Upper lobe of left lung (tissue), 6 donors: Measurements from ENCODE around the gene MED29. TPM values are rescaled to one million over a fixed set of nuclear protein-coding genes. Genes with fewer than 3 reads are reported as not detected.

Experiments used
- ATAC-seq, 2 donors: fragments of 200-7000 bp; cut with Tn5 transposase; one replicate each; pipeline ENCODE4 v1.9.1; 2022; ENCODE audit warnings: mild to moderate bottlenecking in 2 of 2, moderate library complexity in 2 of 2; ENCODE audit not compliant: low FRiP score in 2 of 2
- DNase-seq, 2 donors: peaks; one replicate each; pipeline ENCODE4 v3.0.0-alpha.2; 2019 to 2020
- H3K27ac ChIP-seq, 4 donors: fragments of 200-600 bp; sonication (generic); one replicate each; pipeline ENCODE4 v1.5.1; 2016 to 2019
- H3K27me3 ChIP-seq, 4 donors: fragments of 200-600 bp; sonication (generic); one replicate each; pipeline ENCODE4 v1.5.1; 2017 to 2019
- H3K36me3 ChIP-seq, 4 donors: fragments of 200-600 bp; sonication (generic); one replicate each; pipeline ENCODE4 v1.5.1; 2016 to 2019
- H3K4me1 ChIP-seq, 4 donors: fragments of 200-600 bp; sonication (generic); one replicate each; pipeline ENCODE4 v1.5.1; 2018 to 2019
- H3K4me3 ChIP-seq, 4 donors: fragments of 200-600 bp; sonication (generic); one replicate each; pipeline ENCODE4 v1.5.1; 2017 to 2019; ENCODE audit warnings: mild to moderate bottlenecking in 2 of 4, moderate library complexity in 1 of 4
- H3K9me3 ChIP-seq, 4 donors: fragments of 200-600 bp; sonication (generic); one replicate each; pipeline ENCODE4 v1.5.1; 2018 to 2019
- CTCF ChIP-seq, 6 experiments: fragments of 450-650 bp in 4 of 6; fragments of 200-600 bp in 2 of 6; sonication (generic) in 2 of 6; IDR thresholded peaks; one replicate each; pipeline ENCODE4 v1.5.1; 2016 to 2019; ENCODE audit warnings: antibody characterized with exemption in 6 of 6
- EP300 ChIP-seq, 4 donors: sonication (generic); formaldehyde crosslinking; IDR thresholded peaks; one replicate each; pipeline ENCODE4 v1.5.1; 2017; ENCODE audit warnings: antibody characterized with exemption in 4 of 4, control low read depth in 2 of 4
- POLR2A ChIP-seq, 4 donors: fragments of 450-650 bp; IDR thresholded peaks; one replicate each; pipeline ENCODE4 v1.5.1; 2016 to 2017; ENCODE audit warnings: antibody characterized with exemption in 4 of 4, mild to moderate bottlenecking in 2 of 4
- POLR2AphosphoS5 ChIP-seq, 2 donors: sonication (generic); formaldehyde crosslinking; IDR thresholded peaks; one replicate each; pipeline ENCODE4 v1.5.1; 2017; ENCODE audit warnings: antibody characterized with exemption in 2 of 2
- WGBS, 2 donors: methylation state at CpG; one replicate each; pipeline ENCODE4 v1.1.5; 2017 to 2018; 5-methylcytosine and 5-hydroxymethylcytosine counted together
- total RNA-seq, 6 donors: library from RNA; depleted of rRNA in 4 of 6; stranded (reverse); fragments of >200 nt in 4 of 6; gene quantifications; one replicate each; pipeline versions ENCODE4 v1.1.0 to v1.2.1, GENCODE V29; 2016 to 2021
- donor health status: DM: no; HTN: no; CAD: no; lungs with moderate emphysema.
- donor health status: DM: no; HTN: yes; CAD: no; lungs with severe emphysema.

The MED29 gene
- total RNA-seq, 6 donors from 2014 or later = 18.9 to 51.1 (median 33.7) TPM

GRCh38 chr19:39403331-39404312 lies 12.4 kb downstream of the MED29 start:
- peak; percentile 99 to 100 for DNase-seq
- TF ChIP-seq POLR2A (IDR thresholded peaks at IDR 0.05) = peak in 3 of 4 donors; percentile 60 to 89 (median 76)
- peak; percentile 98 to 100 (median 100) for TF ChIP-seq EP300 (IDR thresholded peaks at IDR 0.05)
- TF ChIP-seq POLR2AphosphoS5 (IDR thresholded peaks at IDR 0.05) = peak; percentile 97 to 100
- TF ChIP-seq CTCF (IDR thresholded peaks at IDR 0.05) = no peak
- ATAC-seq = peak; percentile 67 to 87
- peak overlapping the region; percentile 99 to 100 (median 100) for H3K27ac ChIP-seq
- H3K4me3 ChIP-seq = peak overlapping the region; percentile 30 to 53 (median 49)
- H3K9me3 ChIP-seq = no peaks in the 10 kb centered on the region
- H3K4me1 ChIP-seq = peaks cover 46 to 71% (median 55%) of the 10 kb centered on the region in 4 donors
- WGBS, 2 donors = 1 to 4% methylated on average over 11 to 24 of the region's 43 CpGs
- H3K27me3 ChIP-seq = no peaks in the 10 kb centered on the region
- H3K36me3 ChIP-seq = peaks cover 8 to 19% (median 13%) of the 10 kb centered on the region in 4 donors

DNA sequence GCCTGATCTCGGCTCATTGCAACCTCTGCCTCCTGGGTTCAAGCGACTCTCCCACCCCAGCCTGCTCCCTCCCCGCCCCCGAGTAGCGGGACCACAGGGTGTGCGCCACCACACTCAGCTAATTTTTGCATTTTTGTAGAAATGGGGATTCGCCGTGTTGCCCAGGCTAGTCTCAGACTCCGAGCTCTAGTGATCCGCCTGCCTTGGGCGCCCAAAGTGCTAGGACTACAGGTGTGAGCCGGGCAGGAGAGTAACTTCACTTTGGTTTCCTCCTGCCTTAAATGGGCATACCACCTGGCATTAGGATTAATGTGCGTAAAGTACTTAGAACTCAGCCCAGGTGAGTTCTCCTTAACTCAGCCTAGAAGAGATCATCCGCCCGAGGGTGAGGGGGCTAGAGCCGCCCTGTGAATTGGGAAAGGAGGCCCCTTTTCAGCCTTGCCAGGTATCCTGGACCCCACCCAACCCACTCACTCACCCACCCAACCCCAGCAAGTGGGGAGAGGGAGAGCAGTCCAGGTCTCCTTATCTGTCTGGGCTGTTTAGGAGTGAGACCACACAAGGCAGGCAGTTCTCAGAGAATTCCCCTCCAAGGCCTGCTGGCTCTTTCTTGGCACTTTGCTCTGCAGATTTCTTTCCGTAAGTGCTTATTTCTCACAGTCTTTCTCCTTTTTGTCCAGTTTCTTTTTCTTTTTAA lies 14.2 kb downstream of the MED29 start:
- Histone ChIP-seq H3K4me1 (peaks cover 37 to 61% (median 46%) of the 10 kb centered on the region in 4 donors), H3K9me3 (no peaks in the 10 kb centered on the region), H3K4me3 (peak overlapping the region in 3 of 4 donors; percentile 72 to 81 (median 80)), H3K27me3 (no peaks in the 10 kb centered on the region), H3K36me3 (peaks cover 11 to 23% (median 15%) of the 10 kb centered on the region in 4 donors), H3K27ac (peak overlapping the region; percentile 99 to 100 (median 100))
- 91 to 94% methylated on average over 15 to 17 of the region's 17 CpGs for WGBS, 2 donors
- DNase-seq = no peak
- no peak for ATAC-seq
- TF ChIP-seq EP300 (IDR thresholded peaks at IDR 0.05) = no peak
- no peak for TF ChIP-seq POLR2AphosphoS5 (IDR thresholded peaks at IDR 0.05)
- TF ChIP-seq POLR2A (IDR thresholded peaks at IDR 0.05) = no peak
- no peak for TF ChIP-seq CTCF (IDR thresholded peaks at IDR 0.05)

- peaks cover 41 to 61% (median 49%) of the 10 kb centered on the region in 4 donors for H3K4me1 ChIP-seq
- peak in 1 of 2 donors; percentile 0 for ATAC-seq
- H3K27me3 ChIP-seq = no peaks in the 10 kb centered on the region
- peak overlapping the region; percentile 99 to 100 (median 100) for H3K27ac ChIP-seq
- TF ChIP-seq POLR2AphosphoS5 (IDR thresholded peaks at IDR 0.05) (peak in 1 of 2 donors; percentile 7), EP300 (IDR thresholded peaks at IDR 0.05) (no peak), POLR2A (IDR thresholded peaks at IDR 0.05) (peak in 1 of 4 donors; percentile 3)
- whole genome bisulfite sequencing, 2 donors = 14 to 17% methylated on average over 19 to 21 of the region's 22 CpGs
- peaks cover 11 to 23% (median 15%) of the 10 kb centered on the region in 4 donors for H3K36me3 ChIP-seq
- H3K9me3 ChIP-seq = no peaks in the 10 kb centered on the region
- peak overlapping the region; percentile 55 to 81 (median 76) for H3K4me3 ChIP-seq
- peak in 1 of 2 donors; percentile 83 for DNase-seq
Measured at GRCh38 chr19:39405958-39406655, 14.9 kb downstream of the MED29 start.

GRCh38 chr19:39406656-39407409 lies 15.7 kb downstream of the MED29 start, which contains the start of gene ZFP36:
Gene ZFP36, plus strand, starts transcription at chr19:39406847. Its CDS starts 58 bp downstream, at chr19:39406905.
- Histone ChIP-seq H3K27me3 (no peaks in the 10 kb centered on the region), H3K9me3 (no peaks in the 10 kb centered on the region), H3K36me3 (peaks cover 11 to 23% (median 15%) of the 10 kb centered on the region in 4 donors), H3K4me3 (peak within 1 kb of the TSS; percentile 72 to 92 (median 80)), H3K27ac (peak within 1 kb of the TSS; percentile 99 to 100 (median 100)), H3K4me1 (peaks cover 38 to 61% (median 49%) of the 10 kb centered on the region in 4 donors)
- 2% methylated on average over 39 of the region's 56 CpGs; no CpG with 5 or more reads in 1 of the 2 donors for WGBS, 2 donors
- peak; percentile 96 to 100 (median 99) for TF ChIP-seq POLR2A (IDR thresholded peaks at IDR 0.05)
- peak; percentile 100 for TF ChIP-seq POLR2AphosphoS5 (IDR thresholded peaks at IDR 0.05)
- peak in 2 of 4 donors; percentile 54 to 92 for TF ChIP-seq EP300 (IDR thresholded peaks at IDR 0.05)
- peak in 1 of 6 experiments; percentile 4 for TF ChIP-seq CTCF (IDR thresholded peaks at IDR 0.05)
- peak; percentile 93 to 98 for DNase-seq
- ATAC-seq = peak; percentile 46 to 62
